Measurements from ENCODE around the gene KCNMA1. TPM values are rescaled to one million over a fixed set of nuclear protein-coding genes. Genes with fewer than 3 reads are reported as not detected.

Gene KCNMA1
- total and polyA plus RNA-seq, 3 donors from 2014 or later = 13.6 to 36.1 (median 24.7) TPM

DNA sequence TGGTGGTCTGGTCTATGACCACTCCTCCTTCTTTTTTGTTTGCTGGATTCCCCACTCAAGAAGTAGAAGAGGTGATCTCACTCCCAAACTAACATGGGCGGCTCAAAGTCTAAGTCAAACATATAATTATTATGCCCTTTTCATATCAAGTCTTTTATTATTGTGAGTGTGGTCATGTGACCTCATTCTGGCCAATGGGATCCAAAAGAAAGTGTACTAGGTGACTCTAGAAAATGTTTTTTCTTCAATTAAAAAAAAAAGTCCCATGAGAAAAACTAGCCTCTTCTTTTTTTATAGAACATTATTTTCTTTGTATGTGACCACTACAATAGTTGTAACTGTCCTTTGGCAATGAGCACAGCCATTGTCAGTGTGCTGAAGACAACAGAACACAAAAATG lies 772.7 kb downstream of the KCNMA1 start:
- TF ChIP-seq, protein P1, sequence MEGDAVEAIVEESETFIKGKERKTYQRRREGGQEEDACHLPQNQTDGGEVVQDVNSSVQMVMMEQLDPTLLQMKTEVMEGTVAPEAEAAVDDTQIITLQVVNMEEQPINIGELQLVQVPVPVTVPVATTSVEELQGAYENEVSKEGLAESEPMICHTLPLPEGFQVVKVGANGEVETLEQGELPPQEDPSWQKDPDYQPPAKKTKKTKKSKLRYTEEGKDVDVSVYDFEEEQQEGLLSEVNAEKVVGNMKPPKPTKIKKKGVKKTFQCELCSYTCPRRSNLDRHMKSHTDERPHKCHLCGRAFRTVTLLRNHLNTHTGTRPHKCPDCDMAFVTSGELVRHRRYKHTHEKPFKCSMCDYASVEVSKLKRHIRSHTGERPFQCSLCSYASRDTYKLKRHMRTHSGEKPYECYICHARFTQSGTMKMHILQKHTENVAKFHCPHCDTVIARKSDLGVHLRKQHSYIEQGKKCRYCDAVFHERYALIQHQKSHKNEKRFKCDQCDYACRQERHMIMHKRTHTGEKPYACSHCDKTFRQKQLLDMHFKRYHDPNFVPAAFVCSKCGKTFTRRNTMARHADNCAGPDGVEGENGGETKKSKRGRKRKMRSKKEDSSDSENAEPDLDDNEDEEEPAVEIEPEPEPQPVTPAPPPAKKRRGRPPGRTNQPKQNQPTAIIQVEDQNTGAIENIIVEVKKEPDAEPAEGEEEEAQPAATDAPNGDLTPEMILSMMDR (IDR thresholded peaks at IDR 0.05) = no peak
- TF ChIP-seq POLR2A (IDR thresholded peaks at IDR 0.05) = no peak
- H3K27ac ChIP-seq = no peak overlapping the region
- intact Hi-C loops (cut with DNase I; ENCODE audit: low total_unique reads) = no loop called here
- no peaks in the 10 kb centered on the region for H3K4me1 ChIP-seq
- no peaks in the 10 kb centered on the region for H3K36me3 ChIP-seq (ENCODE audit: low read depth, missing control alignments)
- no peaks in the 10 kb centered on the region for H3K9me3 ChIP-seq
- H3K27me3 ChIP-seq = no peaks in the 10 kb centered on the region
- no peak for DNase-seq
- 100% methylated on average over 1 of the region's 1 CpG for WGBS, 2 donors
- H3K4me3 ChIP-seq = no peak overlapping the region

DNA sequence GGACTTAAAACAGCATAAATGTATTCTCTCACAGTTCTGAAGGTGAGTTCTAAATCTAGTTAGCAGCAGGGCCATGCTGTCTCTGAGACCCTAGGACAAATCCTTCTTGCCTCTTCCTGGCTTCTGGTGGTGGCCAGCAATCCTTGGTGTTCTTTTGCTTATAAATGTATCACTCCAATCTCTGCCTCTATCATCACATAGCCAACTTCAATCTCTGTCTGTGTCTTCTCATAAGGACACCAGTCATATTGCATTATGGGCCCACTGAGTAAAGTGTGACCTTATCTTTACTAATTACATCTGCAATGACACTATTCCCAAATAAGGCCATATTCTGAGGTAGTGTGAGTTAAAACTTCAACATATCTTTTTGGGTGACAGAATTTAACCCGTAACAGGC lies 778.9 kb downstream of the KCNMA1 start:
- no peaks in the 10 kb centered on the region for H3K27me3 ChIP-seq
- H3K36me3 ChIP-seq (ENCODE audit: low read depth, missing control alignments) = no peaks in the 10 kb centered on the region
- DNase-seq = no peak
- H3K4me1 ChIP-seq = no peaks in the 10 kb centered on the region
- H3K4me3 ChIP-seq = no peak overlapping the region
- H3K27ac ChIP-seq = no peak overlapping the region
- TF ChIP-seq POLR2A (IDR thresholded peaks at IDR 0.05) = no peak
- TF ChIP-seq, protein P1 (IDR thresholded peaks at IDR 0.05) = no peak
- 94 to 100% methylated on average over 1 of the region's 1 CpG for WGBS, 2 donors
- H3K9me3 ChIP-seq = no peaks in the 10 kb centered on the region
- intact Hi-C loops (cut with DNase I; ENCODE audit: low total_unique reads) = no loop called here

DNA sequence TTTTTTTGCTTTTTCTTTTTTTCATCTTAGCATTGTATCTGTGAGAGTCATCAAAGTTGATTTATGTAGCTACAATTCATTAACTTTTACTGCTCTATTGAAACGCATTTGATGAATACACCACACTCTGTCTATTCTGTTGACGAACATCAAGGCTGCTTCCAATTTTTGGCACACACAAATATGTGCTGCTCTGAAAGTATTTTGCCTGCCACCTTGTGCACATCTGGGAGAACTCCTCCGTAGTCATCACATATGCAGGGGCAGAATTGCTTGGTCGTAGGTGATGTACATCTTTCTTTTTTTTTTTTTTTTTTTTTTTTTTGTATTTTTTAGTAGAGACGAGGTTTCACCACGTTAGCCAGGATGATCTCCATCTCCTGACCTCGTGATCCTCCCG lies 796.8 kb downstream of the KCNMA1 start:
- H3K27ac ChIP-seq = no peak overlapping the region
- no peaks in the 10 kb centered on the region for H3K4me1 ChIP-seq
- 69 to 72% methylated on average over 8 of the region's 8 CpGs for WGBS, 2 donors
- no peak for DNase-seq
- no peaks in the 10 kb centered on the region for H3K36me3 ChIP-seq (ENCODE audit: low read depth, missing control alignments)
- TF ChIP-seq, protein P1 (IDR thresholded peaks at IDR 0.05) = no peak
- TF ChIP-seq POLR2A (IDR thresholded peaks at IDR 0.05) = no peak
- no peaks in the 10 kb centered on the region for H3K27me3 ChIP-seq
- H3K4me3 ChIP-seq = no peak overlapping the region
- intact Hi-C loops (cut with DNase I; ENCODE audit: low total_unique reads) = no loop called here
- H3K9me3 ChIP-seq = no peaks in the 10 kb centered on the region

DNA sequence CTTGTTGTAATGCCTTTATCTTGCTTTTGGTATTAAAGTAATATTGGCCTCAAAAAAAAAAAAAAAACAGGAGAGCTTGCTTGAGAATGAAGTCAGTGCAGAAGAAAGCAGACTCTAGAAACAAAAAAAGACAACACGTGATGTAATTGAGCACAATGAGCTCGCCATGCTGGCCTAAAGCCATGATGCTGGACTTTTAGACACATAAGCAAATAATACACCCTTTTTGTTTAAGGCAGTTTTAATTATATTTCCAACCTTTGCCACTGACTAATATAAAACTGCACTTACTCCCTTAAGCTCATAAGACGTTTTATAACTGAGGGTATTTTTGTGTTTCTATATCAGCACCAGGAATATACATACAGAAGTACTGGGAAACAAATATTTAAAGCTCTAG lies 798.3 kb downstream of the KCNMA1 start:
- no peak for TF ChIP-seq POLR2A (IDR thresholded peaks at IDR 0.05)
- TF ChIP-seq, protein P1 (IDR thresholded peaks at IDR 0.05) = no peak
- DNase-seq = peak; percentile 36
- H3K9me3 ChIP-seq = no peaks in the 10 kb centered on the region
- no peak overlapping the region for H3K4me3 ChIP-seq
- H3K4me1 ChIP-seq = no peaks in the 10 kb centered on the region
- intact Hi-C loops (cut with DNase I; ENCODE audit: low total_unique reads) = no loop called here
- no peak overlapping the region for H3K27ac ChIP-seq
- no peaks in the 10 kb centered on the region for H3K27me3 ChIP-seq
- 46 to 59% methylated on average over 3 of the region's 3 CpGs for WGBS, 2 donors
- H3K36me3 ChIP-seq (ENCODE audit: low read depth, missing control alignments) = no peaks in the 10 kb centered on the region

DNA sequence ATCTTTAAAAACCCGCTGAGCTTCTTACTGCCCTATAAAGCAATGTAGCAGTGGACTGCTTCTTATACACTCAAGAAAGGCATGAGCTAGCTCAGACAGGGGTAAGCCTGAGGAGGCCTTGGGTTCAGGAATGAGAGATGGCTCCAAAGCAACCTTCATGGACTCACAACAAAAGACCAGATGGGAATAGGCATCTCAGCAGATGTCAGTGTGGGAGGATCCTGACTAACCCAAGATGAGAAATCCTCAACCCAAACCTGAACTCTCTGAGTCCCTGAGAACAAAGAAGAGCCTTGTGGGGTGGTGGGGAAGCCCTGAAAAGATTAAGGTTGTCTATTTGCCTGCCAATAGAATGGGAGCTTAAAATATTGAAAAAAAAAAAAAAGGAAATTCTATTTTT lies 807.4 kb downstream of the KCNMA1 start:
- H3K27me3 ChIP-seq = no peaks in the 10 kb centered on the region
- 86 to 100% methylated on average over 1 of the region's 1 CpG for WGBS, 2 donors
- H3K9me3 ChIP-seq = no peaks in the 10 kb centered on the region
- no peaks in the 10 kb centered on the region for H3K36me3 ChIP-seq (ENCODE audit: low read depth, missing control alignments)
- TF ChIP-seq POLR2A (IDR thresholded peaks at IDR 0.05) = no peak
- TF ChIP-seq, protein P1 (IDR thresholded peaks at IDR 0.05) = no peak
- DNase-seq = no peak
- intact Hi-C loops (cut with DNase I; ENCODE audit: low total_unique reads) = no loop called here
- H3K4me1 ChIP-seq = no peaks in the 10 kb centered on the region
- no peak overlapping the region for H3K4me3 ChIP-seq
- H3K27ac ChIP-seq = no peak overlapping the region
